Gastrocnemius medialis (tissue), 4 donors: ENCODE data around the gene GRIA4. TPM values are rescaled to one million over a fixed set of nuclear protein-coding genes. Genes with fewer than 3 reads are reported as not detected.

Source experiments
- ATAC-seq, 2 donors: fragments of 150-250 bp; one replicate each; pipeline ENCODE4 v1.9.1; 2016
- DNase-seq, 2 donors: peaks; one replicate each; pipeline ENCODE4 v3.0.0-alpha.2; 2019
- H3K27ac ChIP-seq, 4 donors: fragments of 200-600 bp; sonication (generic); 1 replicate in 1 of 4; 2 replicates in 3 of 4; pipeline ENCODE4 v1.5.1; 2016 to 2018; ENCODE audit warnings: mild to moderate bottlenecking in 2 of 4, moderate library complexity in 1 of 4
- H3K27me3 ChIP-seq, 3 donors: fragments of 200-600 bp; sonication (generic) in 2 of 3; 1 replicate in 1 of 3; 2 replicates in 2 of 3; pipeline versions ENCODE4 v1.5.1 to v1.6.0; 2016 to 2019; ENCODE audit warnings: mild to moderate bottlenecking in 1 of 3, moderate library complexity in 1 of 3
- H3K36me3 ChIP-seq, 2 donors: fragments of 200-600 bp; sonication (generic) in 1 of 2; one replicate each; pipeline ENCODE4 v1.5.1; 2017 to 2018
- H3K4me1 ChIP-seq, 2 donors: fragments of 200-600 bp; sonication (generic) in 1 of 2; one replicate each; pipeline ENCODE4 v1.5.1; 2016 to 2017; ENCODE audit warnings: mild to moderate bottlenecking in 2 of 2
- H3K4me3 ChIP-seq, 4 donors: fragments of 200-600 bp; sonication (generic) in 3 of 4; 1 replicate in 1 of 4; 2 replicates in 3 of 4; pipeline ENCODE4 v1.5.1; 2016 to 2019; ENCODE audit warnings: mild to moderate bottlenecking in 2 of 4
- H3K9me3 ChIP-seq, 3 donors: fragments of 200-600 bp; sonication (generic) in 2 of 3; 1 replicate in 1 of 3; 2 replicates in 2 of 3; pipeline ENCODE4 v1.5.1; 2016 to 2019
- POLR2A ChIP-seq, 2 donors: fragments of 450-650 bp; IDR thresholded peaks; one replicate each; pipeline ENCODE4 v1.6.1; 2017; ENCODE audit warnings: antibody characterized with exemption in 2 of 2, mild to moderate bottlenecking in 2 of 2, moderate library complexity in 2 of 2
- in situ Hi-C, 4 donors: fragments of 200-750 bp; cut with MboI; loops; one replicate each; pipeline versions ENCODE4 v1.15.0 to v1.8.0; 2017; ENCODE audit warnings: low sequenced_read_pairs in 4 of 4
- intact Hi-C: fragments of 100-400 bp; cut with DNase I; formaldehyde crosslinking; loops from one replicate; pipeline ENCODE4 v1.15.1; 2023; ENCODE audit warnings: low total_unique reads
- total RNA-seq, 4 donors: library from RNA; depleted of rRNA; stranded (reverse); fragments of >200 nt; gene quantifications; one replicate each; pipeline versions ENCODE4 v1.1.0 to v1.2.3, GENCODE V29; 2016
- TF ChIP-seq, protein P1 (sequence below), 5 experiments: fragments of 450-650 bp in 3 of 5; fragments of 200-600 bp in 2 of 5; sonication (generic) in 2 of 5; IDR thresholded peaks in 4 of 5; conservative IDR thresholded peaks in 1 of 5; 1 replicate in 4 of 5; 2 replicates in 1 of 5; pipeline ENCODE4 v1.5.1; 2016 to 2019; ENCODE audit warnings: antibody characterized with exemption in 5 of 5, mild to moderate bottlenecking in 3 of 5, moderate library complexity in 3 of 5

GRIA4 gene
- total RNA-seq, 4 donors from 2014 or later = not detected

DNA sequence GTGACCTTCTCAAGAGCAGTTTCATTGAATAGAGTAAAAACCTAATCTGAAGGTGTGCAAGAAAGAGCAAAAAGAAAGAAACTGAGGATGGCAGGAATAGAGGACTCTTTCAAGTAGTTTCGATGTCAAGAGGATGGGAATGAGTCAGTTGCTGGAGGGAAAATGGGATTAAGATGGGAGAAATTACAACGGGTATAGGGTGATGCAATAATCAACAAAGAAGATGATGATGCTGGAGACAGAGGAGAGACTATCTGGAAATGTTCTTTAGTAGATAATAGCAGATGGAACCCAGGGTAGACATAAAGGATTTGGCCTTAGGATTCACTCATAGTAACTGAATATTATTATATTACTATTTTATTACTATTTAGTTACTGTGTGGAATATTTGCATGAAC, 189.4 kb downstream of the GRIA4 start:
- no peak for ATAC-seq
- DNase-seq = no peak
- in situ Hi-C loops = no loop called here
- Histone ChIP-seq H3K36me3 (no peaks in the 10 kb centered on the region), H3K9me3 (no peaks in the 10 kb centered on the region), H3K27ac (no peak overlapping the region), H3K4me1 (no peaks in the 10 kb centered on the region), H3K4me3 (no peak overlapping the region), H3K27me3 (no peaks in the 10 kb centered on the region)
- intact Hi-C loops = no loop called here
- no peak for TF ChIP-seq POLR2A (IDR thresholded peaks at IDR 0.05)
- TF ChIP-seq, protein P1, sequence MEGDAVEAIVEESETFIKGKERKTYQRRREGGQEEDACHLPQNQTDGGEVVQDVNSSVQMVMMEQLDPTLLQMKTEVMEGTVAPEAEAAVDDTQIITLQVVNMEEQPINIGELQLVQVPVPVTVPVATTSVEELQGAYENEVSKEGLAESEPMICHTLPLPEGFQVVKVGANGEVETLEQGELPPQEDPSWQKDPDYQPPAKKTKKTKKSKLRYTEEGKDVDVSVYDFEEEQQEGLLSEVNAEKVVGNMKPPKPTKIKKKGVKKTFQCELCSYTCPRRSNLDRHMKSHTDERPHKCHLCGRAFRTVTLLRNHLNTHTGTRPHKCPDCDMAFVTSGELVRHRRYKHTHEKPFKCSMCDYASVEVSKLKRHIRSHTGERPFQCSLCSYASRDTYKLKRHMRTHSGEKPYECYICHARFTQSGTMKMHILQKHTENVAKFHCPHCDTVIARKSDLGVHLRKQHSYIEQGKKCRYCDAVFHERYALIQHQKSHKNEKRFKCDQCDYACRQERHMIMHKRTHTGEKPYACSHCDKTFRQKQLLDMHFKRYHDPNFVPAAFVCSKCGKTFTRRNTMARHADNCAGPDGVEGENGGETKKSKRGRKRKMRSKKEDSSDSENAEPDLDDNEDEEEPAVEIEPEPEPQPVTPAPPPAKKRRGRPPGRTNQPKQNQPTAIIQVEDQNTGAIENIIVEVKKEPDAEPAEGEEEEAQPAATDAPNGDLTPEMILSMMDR (IDR thresholded peaks at IDR 0.05 in 4 of 5, conservative IDR thresholded peaks at IDR 0.05 in 1 of 5) = no peak

GRCh38 chr11:105799728-105800462, 190.0 kb downstream of the GRIA4 start:
- TF ChIP-seq POLR2A (IDR thresholded peaks at IDR 0.05) = no peak
- TF ChIP-seq, protein P1 (IDR thresholded peaks at IDR 0.05 in 4 of 5, conservative IDR thresholded peaks at IDR 0.05 in 1 of 5) = no peak
- Histone ChIP-seq H3K4me3 (no peak overlapping the region), H3K4me1 (no peaks in the 10 kb centered on the region), H3K27ac (no peak overlapping the region), H3K9me3 (no peaks in the 10 kb centered on the region), H3K36me3 (no peaks in the 10 kb centered on the region), H3K27me3 (no peaks in the 10 kb centered on the region)
- intact Hi-C loops (no loop called here), in situ Hi-C loops (no loop called here)
- DNase-seq (no peak), ATAC-seq (no peak)

DNA sequence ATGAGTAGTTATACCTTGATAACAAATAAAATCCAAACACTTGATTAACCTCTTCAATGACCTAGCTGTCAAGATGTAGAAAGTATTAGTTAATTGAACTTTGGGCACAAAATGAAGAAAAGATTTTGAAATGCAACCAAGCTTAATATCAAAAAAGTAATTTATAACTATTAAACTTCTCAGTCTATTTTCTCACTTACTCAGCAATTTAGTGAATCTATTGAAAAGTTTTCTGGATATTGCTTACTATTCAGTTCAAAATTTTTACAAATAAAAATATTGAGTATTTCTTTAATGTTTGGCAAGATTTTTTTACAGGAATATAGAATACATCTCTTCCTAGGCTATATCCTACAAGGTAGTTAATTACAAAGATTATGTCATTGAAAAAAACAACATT, 192.5 kb downstream of the GRIA4 start:
- DNase-seq (no peak), ATAC-seq (no peak)
- in situ Hi-C loops = no loop called here
- H3K27me3 ChIP-seq = no peaks in the 10 kb centered on the region
- H3K4me3 ChIP-seq = no peak overlapping the region
- H3K36me3 ChIP-seq = no peaks in the 10 kb centered on the region
- intact Hi-C loops = no loop called here
- no peaks in the 10 kb centered on the region for H3K9me3 ChIP-seq
- no peak for TF ChIP-seq POLR2A (IDR thresholded peaks at IDR 0.05)
- TF ChIP-seq, protein P1 (IDR thresholded peaks at IDR 0.05 in 4 of 5, conservative IDR thresholded peaks at IDR 0.05 in 1 of 5) = no peak
- H3K4me1 ChIP-seq = no peaks in the 10 kb centered on the region
- no peak overlapping the region for H3K27ac ChIP-seq

GRCh38 chr11:105811242-105811641, 201.4 kb downstream of the GRIA4 start:
- in situ Hi-C loops = no loop called here
- intact Hi-C loops = no loop called here
- no peaks in the 10 kb centered on the region for H3K27me3 ChIP-seq
- no peak overlapping the region for H3K27ac ChIP-seq
- no peak for ATAC-seq
- no peak for DNase-seq
- no peak for TF ChIP-seq POLR2A (IDR thresholded peaks at IDR 0.05)
- TF ChIP-seq, protein P1 (IDR thresholded peaks at IDR 0.05 in 4 of 5, conservative IDR thresholded peaks at IDR 0.05 in 1 of 5) = no peak
- H3K4me3 ChIP-seq = no peak overlapping the region
- H3K36me3 ChIP-seq = no peaks in the 10 kb centered on the region
- H3K9me3 ChIP-seq = no peaks in the 10 kb centered on the region
- H3K4me1 ChIP-seq = no peaks in the 10 kb centered on the region

GRCh38 chr11:105821372-105821771, 211.5 kb downstream of the GRIA4 start:
- Histone ChIP-seq H3K4me3 (no peak overlapping the region), H3K9me3 (no peaks in the 10 kb centered on the region), H3K36me3 (no peaks in the 10 kb centered on the region), H3K4me1 (no peaks in the 10 kb centered on the region), H3K27ac (no peak overlapping the region), H3K27me3 (no peaks in the 10 kb centered on the region)
- TF ChIP-seq, protein P1 (IDR thresholded peaks at IDR 0.05 in 4 of 5, conservative IDR thresholded peaks at IDR 0.05 in 1 of 5) = no peak
- TF ChIP-seq POLR2A (IDR thresholded peaks at IDR 0.05) = no peak
- ATAC-seq = no peak
- in situ Hi-C loops = no loop called here
- intact Hi-C loops = no loop called here
- no peak for DNase-seq
